ENCODE data around the gene IL1RL2.

Gene IL1RL2

DNA sequence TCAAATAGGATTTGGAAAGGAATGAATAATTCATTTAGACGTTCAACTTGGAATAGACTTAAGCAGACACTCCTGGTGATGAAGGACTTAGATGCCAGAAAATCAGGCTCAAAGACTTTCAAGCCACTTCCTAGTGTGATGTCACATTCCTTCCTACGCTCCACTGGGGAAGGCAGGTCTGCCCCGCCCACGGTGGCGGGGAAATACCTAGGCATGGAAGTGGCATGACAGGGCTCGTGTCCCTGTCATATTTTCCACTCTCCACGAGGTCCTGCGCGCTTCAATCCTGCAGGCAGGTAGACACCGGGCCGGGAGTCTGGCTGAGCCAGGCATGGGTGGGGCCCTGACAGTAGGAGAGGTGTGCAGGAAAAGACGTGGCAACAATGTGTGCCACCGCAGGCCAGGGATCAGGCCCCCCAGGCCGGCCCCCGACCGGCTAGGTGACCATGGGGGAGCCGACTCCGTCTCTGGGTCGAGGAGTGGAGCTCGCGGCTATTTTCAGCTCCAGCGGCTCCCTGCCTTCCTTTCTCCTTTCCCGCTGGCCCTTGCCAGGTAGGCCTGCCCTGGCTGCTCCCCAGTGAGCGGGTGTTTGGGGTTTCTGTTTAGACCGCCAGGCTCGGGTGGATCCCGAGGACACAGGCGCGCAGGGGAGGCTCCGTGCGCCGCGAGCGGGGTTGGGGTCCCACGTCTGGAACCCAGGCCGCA, at the start of gene IL1RL2:
TSS of gene IL1RL2 (plus strand) at position 233 of the 705 bp plus-strand sequence. CDS start 845 bp downstream, outside the sequence.
- DNase-seq = no peak

GRCh38 chr2:102137138-102137537, 49.7 kb upstream of the IL1RL2 start:
- no peak for DNase-seq

GRCh38 chr2:102138331-102138730, 48.5 kb upstream of the IL1RL2 start:
- DNase-seq = no peak

DNA sequence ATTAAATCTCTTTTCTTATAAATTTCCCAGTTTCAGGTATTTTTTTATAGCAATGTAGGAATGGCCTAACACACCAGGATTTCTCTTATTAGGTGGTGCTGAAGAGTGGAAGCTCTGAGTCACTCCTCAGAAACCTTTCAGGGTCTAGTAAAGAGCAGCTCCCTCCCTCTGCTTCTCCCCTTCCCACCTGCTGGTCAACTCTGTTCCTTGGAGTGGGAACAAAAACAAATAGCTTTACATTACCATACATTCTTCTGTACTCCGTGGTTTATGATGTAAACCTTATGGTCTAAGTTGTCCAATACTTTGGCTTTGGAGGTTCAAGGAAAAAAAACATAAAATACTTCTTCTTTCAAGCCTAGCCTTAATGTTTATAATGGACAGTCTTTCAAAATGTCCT, 47.0 kb upstream of the IL1RL2 start:
- DNase-seq = no peak

DNA sequence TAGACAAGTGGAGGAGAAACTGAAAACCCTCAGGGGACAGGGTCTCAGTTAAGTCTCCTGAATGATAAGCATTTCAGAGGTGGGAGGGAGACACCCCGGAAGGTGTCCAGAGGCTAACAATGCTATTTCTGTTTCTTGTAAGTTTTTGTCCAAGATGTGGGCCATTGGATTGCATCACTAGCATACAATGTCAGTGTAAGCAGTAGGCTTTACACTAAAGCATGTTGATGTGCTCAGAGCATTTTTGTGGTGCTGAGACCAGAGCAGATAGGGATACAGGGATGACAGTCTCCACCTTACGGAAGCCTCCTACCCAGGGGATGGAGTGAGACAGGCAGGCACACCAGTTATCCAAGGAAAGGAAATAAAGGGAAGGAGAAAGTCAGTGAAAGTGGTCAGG, 46.4 kb upstream of the IL1RL2 start:
- DNase-seq = no peak

DNA sequence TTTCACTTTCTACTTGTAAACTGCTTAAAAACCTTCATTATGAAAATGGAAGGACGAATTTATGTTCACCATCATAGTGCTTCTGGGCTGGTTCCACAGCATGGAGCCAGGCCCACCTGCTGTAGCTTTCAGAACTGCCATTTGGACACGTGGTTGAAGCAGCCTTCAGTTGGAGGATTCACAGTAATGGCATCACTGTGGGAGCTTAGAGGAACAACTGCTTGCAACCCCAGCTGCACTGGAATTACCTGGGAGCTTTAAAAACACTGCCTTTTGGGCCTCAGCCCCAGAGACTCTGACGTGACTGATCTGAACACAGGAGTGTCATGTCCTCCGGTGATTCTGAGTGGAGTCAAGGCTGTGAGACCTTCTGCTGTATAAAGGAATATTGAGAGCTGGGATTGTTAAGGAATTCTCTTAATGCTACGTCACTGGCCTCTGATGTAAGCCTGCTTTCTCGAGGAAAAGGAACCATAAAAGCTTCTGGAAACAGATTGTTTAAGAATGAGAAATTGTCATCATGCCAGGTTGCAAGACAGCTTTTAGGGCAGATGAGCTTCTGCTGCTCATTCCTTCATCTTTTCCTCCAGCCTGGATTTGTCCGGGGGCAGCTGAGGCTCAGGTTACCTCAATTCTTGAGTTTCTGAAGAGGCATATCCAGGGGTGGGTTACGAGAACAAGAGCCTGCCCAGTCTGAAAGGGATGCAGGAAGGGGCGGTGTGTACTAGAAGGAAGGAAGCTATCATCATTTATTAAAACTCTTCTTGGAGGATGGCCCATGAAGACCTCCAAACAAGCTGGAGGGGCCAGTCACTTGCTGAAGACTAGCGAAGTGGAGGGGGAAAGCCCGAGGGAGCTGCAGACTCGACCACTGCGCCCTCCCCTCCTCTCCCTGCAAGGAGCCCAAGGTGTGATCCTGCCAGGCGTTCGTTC, 45.5 kb upstream of the IL1RL2 start:
- DNase-seq = no peak

- peak; percentile 7 for DNase-seq
These were observed 44.6 kb upstream of the IL1RL2 start, which contains the start of gene IL1R1 for GRCh38 chr2:102141970-102142828. Gene IL1R1 (plus strand): TSS chr2:102142746. CDS start chr2:102157725, 14,979 bp downstream.

GRCh38 chr2:102142829-102143449, 43.9 kb upstream of the IL1RL2 start:
- no peak for DNase-seq

- DNase-seq = no peak
These were observed 43.3 kb upstream of the IL1RL2 start for GRCh38 chr2:102143450-102143985.

- DNase-seq = no peak
These were observed 42.7 kb upstream of the IL1RL2 start for GRCh38 chr2:102144128-102144527.

- DNase-seq = no peak
These were observed 41.7 kb upstream of the IL1RL2 start for GRCh38 chr2:102145107-102145506.

GRCh38 chr2:102145934-102146333, 40.9 kb upstream of the IL1RL2 start:
- DNase-seq = no peak

- DNase-seq = no peak
These were observed 38.9 kb upstream of the IL1RL2 start for GRCh38 chr2:102147935-102148334.

DNA sequence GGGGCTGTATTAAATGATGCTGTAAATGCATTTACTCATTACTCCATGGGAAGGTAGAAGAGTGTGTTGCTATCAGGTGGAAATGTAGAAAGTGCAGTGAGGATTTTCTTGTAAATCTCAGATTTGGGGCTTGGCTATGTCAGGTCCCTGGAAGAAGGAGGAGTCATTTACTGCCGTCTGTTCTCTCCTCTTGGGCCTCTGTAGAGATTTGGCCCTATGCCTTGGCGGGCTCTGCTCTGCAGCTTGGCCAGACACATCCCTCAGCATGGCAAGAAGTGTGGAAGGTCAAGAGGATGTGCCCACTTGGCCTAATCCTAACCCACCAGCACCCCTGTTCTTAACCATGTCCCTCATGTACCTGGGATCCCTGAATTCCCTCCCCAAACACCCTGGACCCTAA, 37.6 kb upstream of the IL1RL2 start:
- no peak for DNase-seq

DNA sequence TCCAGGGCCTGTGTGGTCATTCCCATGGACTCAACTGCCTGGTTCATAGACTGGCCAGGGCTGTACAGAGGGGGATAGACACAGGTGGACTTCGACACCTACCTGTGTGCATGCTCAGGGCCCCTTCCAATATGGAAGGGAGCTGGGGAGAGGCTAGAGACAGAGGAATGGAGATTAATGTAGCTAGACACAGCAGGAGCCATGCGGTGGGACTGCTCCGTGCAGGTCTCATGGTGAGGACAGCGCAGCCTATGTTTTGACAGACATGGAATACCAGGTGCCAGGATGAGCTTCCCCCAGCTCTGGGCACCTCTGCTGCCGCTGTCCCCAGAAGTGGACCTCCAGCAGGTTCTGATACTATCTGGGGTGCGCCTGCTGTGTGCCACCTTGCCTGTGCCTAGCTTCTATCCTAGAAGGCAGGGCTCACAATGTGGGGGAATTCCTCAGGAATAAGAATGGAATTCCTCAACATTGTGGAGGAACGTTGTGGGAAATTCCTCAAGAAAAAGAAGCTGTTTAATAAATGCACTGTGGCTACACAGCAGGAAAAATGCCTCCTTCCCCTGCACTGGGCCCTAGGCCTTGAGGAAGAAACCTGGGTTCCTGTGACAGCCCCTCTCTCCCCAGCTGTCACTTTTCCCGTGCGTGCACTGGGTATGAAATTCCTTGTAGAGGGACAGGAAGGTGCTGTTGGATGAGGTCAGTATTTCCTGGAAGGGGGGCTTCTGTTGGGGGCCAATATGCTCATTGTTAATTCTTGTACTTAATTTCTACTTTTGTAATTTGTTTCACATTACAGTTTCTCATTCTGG, 37.0 kb upstream of the IL1RL2 start:
- no peak for DNase-seq

DNA sequence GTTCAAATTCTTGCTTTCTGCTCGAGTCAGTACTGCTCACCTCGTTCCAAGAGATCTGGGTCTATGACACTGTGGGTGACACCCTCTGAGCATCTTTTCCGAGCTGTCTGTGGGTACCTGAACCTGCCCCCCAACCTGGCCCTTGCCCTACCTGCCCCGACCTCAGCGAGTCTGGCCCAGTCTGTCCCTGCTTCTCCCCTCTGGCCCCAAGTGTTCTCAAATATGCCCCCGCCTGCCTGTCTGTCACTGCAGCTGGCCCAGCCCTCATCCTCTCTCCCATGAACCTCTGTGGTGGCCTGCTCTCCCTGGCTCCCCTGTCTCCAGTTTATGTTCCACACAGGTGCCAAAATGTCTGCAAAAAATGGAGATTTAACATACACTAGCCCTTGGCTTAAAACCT, 32.5 kb upstream of the IL1RL2 start:
- no peak for DNase-seq

GRCh38 chr2:102154946-102155702, 31.7 kb upstream of the IL1RL2 start:
- DNase-seq = no peak

DNA sequence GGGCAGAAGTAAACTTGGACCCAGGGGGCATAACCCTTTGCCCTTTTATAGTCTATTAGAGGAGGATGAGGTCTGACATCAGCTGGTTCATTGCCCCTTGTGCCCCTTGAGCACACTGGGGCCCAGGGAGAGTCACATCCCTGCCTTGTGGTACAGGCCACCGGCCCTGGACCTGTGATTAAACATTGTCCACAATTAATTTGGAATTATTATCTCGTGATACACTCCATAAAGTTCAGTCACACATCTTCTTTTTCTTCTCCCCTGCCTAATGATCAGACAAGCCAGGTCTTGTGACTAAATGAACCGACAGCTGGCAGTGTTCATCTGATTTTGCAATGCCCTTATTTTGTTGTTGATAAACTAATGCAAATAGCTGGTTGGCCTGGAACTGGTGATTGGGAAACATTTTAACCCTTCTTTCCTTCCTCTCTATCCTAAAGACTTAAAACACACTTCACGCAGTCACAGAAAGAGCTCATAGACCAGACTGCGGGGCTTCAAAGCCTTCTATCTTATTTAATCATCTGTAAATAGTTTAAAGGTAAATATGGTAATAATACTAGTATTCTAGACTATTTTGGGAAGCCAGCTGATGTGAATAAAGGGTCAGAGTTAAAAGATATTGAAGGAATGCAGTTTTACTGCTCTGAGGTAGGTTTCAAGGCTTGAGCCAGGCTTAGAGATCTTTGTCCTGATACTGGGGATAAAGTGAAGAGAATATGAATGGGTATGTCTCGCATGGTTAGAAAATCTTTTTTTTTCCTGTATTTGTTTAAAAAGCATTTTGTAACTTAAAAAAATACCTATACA, 30.9 kb upstream of the IL1RL2 start:
- no peak for DNase-seq

GRCh38 chr2:102158011-102158755, 28.6 kb upstream of the IL1RL2 start:
- no peak for DNase-seq

All from CD4-positive, alpha-beta T cell treated with Interferon gamma for 1 hour (primary cell).